ENCODE measurements around the gene CGB1.

Gene CGB1

DNA sequence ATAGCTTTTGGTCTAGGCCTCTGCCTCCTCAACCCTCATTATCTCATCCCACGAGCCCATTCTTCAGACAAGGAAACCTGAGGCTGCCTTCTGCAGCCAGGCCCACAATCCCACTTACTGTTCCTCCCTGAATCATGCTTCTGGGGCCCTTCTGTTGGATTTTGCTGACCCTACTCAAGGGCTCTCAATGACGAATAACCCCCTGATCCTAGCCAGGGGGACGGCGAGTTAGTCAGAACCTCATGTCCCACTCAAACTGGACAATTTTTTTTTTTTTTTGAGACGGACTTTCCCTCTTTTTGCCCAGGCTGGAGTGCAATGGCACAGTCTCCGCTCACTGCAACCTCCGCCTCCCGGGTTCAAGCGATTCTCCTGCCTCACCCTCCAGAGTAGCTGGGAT, 14.6 kb downstream of the CGB1 start:
- H2AFZ ChIP-seq (ENCODE audit: low read depth, low read length), result no peak overlapping the region
- no peak overlapping the region for H3K4me2 ChIP-seq (ENCODE audit: insufficient read depth, low read length)
- H3K27ac ChIP-seq (ENCODE audit: low read length), result no peak overlapping the region
- ATAC-seq (ENCODE audit: insufficient read depth, low read depth) (no peak), DNase-seq (no peak)
- H3K79me2 ChIP-seq (ENCODE audit: insufficient read depth, low read length), result no peaks in the 10 kb centered on the region
- H3K4me1 ChIP-seq (ENCODE audit: insufficient read depth, low read length), result peaks cover 3% of the 10 kb centered on the region; the same call in 1 of the 2 replicates
- no peaks in the 10 kb centered on the region for H3K9me3 ChIP-seq (ENCODE audit: insufficient read depth, low read length, severe bottlenecking)
- TF ChIP-seq EZH2 (IDR thresholded peaks at IDR 0.05; ENCODE audit: borderline replicate concordance, low read depth, low read length, severe bottlenecking), result no peak
- TF ChIP-seq, protein P1, sequence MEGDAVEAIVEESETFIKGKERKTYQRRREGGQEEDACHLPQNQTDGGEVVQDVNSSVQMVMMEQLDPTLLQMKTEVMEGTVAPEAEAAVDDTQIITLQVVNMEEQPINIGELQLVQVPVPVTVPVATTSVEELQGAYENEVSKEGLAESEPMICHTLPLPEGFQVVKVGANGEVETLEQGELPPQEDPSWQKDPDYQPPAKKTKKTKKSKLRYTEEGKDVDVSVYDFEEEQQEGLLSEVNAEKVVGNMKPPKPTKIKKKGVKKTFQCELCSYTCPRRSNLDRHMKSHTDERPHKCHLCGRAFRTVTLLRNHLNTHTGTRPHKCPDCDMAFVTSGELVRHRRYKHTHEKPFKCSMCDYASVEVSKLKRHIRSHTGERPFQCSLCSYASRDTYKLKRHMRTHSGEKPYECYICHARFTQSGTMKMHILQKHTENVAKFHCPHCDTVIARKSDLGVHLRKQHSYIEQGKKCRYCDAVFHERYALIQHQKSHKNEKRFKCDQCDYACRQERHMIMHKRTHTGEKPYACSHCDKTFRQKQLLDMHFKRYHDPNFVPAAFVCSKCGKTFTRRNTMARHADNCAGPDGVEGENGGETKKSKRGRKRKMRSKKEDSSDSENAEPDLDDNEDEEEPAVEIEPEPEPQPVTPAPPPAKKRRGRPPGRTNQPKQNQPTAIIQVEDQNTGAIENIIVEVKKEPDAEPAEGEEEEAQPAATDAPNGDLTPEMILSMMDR (IDR thresholded peaks at IDR 0.05; ENCODE audit: borderline replicate concordance, extremely low read depth, low read length, poor library complexity, severe bottlenecking), result no peak
- H3K36me3 ChIP-seq (ENCODE audit: insufficient read depth, low read length), result no peaks in the 10 kb centered on the region
- peaks cover 3% of the 10 kb centered on the region for H3K27me3 ChIP-seq (ENCODE audit: insufficient read depth, low read length, poor library complexity)
- H3K9ac ChIP-seq (ENCODE audit: low read depth, low read length), result no peak overlapping the region
- no peaks in the 10 kb centered on the region; the same call in 1 of the 2 replicates for H4K20me1 ChIP-seq (ENCODE audit: insufficient read depth, low read length)
- no peak overlapping the region for H3K4me3 ChIP-seq (ENCODE audit: low read depth in 1 of 2, low read length in 2 of 2)

DNA sequence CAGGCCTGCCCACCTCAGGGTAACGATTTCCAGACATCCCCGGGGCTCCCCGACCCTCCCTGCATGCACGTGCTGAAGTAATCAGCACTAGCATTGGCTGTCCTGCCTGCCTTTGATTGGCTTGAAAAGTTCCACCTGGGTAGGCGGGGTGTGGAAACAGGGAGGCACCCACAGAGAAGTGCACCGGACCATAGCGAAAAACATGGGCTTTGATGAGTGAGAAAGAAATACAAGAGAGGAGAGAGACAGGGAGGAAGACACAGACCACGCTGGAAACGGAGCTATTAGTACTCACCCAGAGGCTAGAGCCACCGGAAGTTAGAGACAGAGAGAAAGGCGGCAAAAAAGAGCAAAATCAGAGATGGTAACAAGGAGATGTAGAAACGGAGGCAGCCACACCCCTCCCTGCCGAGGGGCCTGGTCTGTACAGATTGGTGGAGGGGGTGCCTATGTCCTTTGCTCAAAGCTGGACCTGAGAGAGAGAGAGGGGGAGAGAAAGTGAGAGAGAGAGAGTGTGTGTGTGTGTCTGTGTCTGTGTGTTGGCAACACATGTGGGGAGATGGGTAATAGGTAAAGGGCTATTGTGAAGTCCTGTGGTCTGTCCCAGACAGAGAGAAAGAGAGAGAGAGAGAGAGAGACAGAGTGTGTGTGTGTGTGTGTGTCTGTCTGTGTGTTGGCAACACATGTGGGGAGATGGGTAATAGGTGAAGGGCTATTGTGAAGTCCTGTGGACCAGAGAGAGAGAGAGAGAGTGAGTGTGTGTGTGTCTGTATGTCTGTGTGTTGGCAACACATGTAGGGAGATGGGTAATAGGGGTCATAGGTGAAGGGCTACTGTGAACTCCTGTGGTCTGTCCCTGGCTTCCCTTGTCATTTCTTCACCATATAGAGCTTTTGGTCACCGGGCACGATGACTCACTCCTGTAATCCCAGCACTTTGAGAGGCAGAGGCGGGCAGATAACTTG, 15.5 kb downstream of the CGB1 start:
- Histone ChIP-seq H3K36me3 (ENCODE audit: insufficient read depth, low read length) (peaks cover 4% of the 10 kb centered on the region), H3K4me3 (ENCODE audit: low read depth in 1 of 2, low read length in 2 of 2) (no peak overlapping the region), H3K4me2 (ENCODE audit: insufficient read depth, low read length) (no peak overlapping the region), H3K79me2 (ENCODE audit: insufficient read depth, low read length) (no peaks in the 10 kb centered on the region), H2AFZ (ENCODE audit: low read depth, low read length) (no peak overlapping the region), H3K27ac (ENCODE audit: low read length) (no peak overlapping the region), H3K27me3 (ENCODE audit: insufficient read depth, low read length, poor library complexity) (peaks cover 3% of the 10 kb centered on the region), H4K20me1 (ENCODE audit: insufficient read depth, low read length) (peaks cover 2% of the 10 kb centered on the region; the same call in 1 of the 2 replicates), H3K4me1 (ENCODE audit: insufficient read depth, low read length) (peaks cover 3% of the 10 kb centered on the region; the same call in 1 of the 2 replicates), H3K9me3 (ENCODE audit: insufficient read depth, low read length, severe bottlenecking) (no peaks in the 10 kb centered on the region), H3K9ac (ENCODE audit: low read depth, low read length) (no peak overlapping the region)
- TF ChIP-seq EZH2 (IDR thresholded peaks at IDR 0.05; ENCODE audit: borderline replicate concordance, low read depth, low read length, severe bottlenecking), result no peak
- TF ChIP-seq, protein P1 (IDR thresholded peaks at IDR 0.05; ENCODE audit: borderline replicate concordance, extremely low read depth, low read length, poor library complexity, severe bottlenecking), result no peak
- ATAC-seq (ENCODE audit: insufficient read depth, low read depth) (0 out of 3 replicates have a peak, but pooled peaks have one; percentile 13), DNase-seq (no peak)

DNA sequence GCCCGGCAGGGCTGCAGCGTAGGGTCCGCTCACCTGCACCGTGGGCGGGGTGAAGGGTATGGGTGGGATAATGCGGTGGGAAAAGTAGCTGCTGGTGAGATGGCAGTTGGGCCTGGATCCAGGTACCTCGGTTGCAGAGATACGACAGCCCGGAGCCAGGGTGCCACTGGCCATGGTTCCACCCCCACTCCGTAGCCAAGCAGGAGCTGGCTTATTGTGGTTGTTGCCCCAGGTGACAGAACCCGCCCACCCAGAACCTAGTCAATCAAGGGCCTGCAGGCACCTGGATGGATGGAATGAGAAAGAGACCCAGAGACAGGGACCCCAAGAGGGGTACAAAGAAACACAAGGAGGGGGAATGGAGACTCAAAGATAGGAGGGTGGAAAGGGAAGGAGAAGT, 16.4 kb downstream of the CGB1 start:
- no peak overlapping the region for H3K9ac ChIP-seq (ENCODE audit: low read depth, low read length)
- no peak overlapping the region for H3K27ac ChIP-seq (ENCODE audit: low read length)
- no peaks in the 10 kb centered on the region for H3K79me2 ChIP-seq (ENCODE audit: insufficient read depth, low read length)
- H3K4me2 ChIP-seq (ENCODE audit: insufficient read depth, low read length), result no peak overlapping the region
- DNase-seq (no peak), ATAC-seq (ENCODE audit: insufficient read depth, low read depth) (no peak)
- TF ChIP-seq EZH2 (IDR thresholded peaks at IDR 0.05; ENCODE audit: borderline replicate concordance, low read depth, low read length, severe bottlenecking), result no peak
- TF ChIP-seq, protein P1 (IDR thresholded peaks at IDR 0.05; ENCODE audit: borderline replicate concordance, extremely low read depth, low read length, poor library complexity, severe bottlenecking), result no peak
- peaks cover 13% of the 10 kb centered on the region for H3K36me3 ChIP-seq (ENCODE audit: insufficient read depth, low read length)
- H4K20me1 ChIP-seq (ENCODE audit: insufficient read depth, low read length), result peaks cover 4% of the 10 kb centered on the region; the same call in 1 of the 2 replicates
- H3K9me3 ChIP-seq (ENCODE audit: insufficient read depth, low read length, severe bottlenecking), result no peaks in the 10 kb centered on the region
- H3K4me1 ChIP-seq (ENCODE audit: insufficient read depth, low read length), result peaks cover 3% of the 10 kb centered on the region; the same call in 1 of the 2 replicates
- H3K27me3 ChIP-seq (ENCODE audit: insufficient read depth, low read length, poor library complexity), result peaks cover 3% of the 10 kb centered on the region
- no peak overlapping the region for H2AFZ ChIP-seq (ENCODE audit: low read depth, low read length)
- H3K4me3 ChIP-seq (ENCODE audit: low read depth in 1 of 2, low read length in 2 of 2), result no peak overlapping the region

Measured in DND-41 (cell line).